A673 (cell line): ENCODE data around the gene PDGFA. TPM values are rescaled to one million over a fixed set of nuclear protein-coding genes. Genes with fewer than 3 reads are reported as not detected.

Source experiments
- BruUV-seq: library from RNA; stranded (reverse); fragments of 400-500 nt; replicated peaks from 2 replicates; lab custom pipeline; 2021; lab: Mats Ljungman, UMichigan
- CTCF ChIA-PET: fragments of 300-600 bp; sonication (Branson Sonifier 250); formaldehyde crosslinking; loops from one replicate; lab custom pipeline; 2022; ENCODE audit warnings: antibody characterized with exemption; lab: Charles Lee
- POLR2A ChIA-PET: fragments of 300-600 bp; sonication (Branson Sonifier 250); formaldehyde crosslinking; loops from one replicate; lab custom pipeline; 2022; ENCODE audit warnings: antibody characterized with exemption; ENCODE audit not compliant: low non-redundant PET; lab: Charles Lee
- DNase-seq: peaks from one replicate; pipeline ENCODE4 v3.0.0-alpha.2; 2015; ENCODE audit warnings: low spot score
- H3K27ac ChIP-seq: fragments of 200-600 bp; sonication (generic); 2 replicates; pipeline ENCODE4 v1.5.1; 2016; ENCODE audit warnings: mixed run types, low read depth, mild to moderate bottlenecking, mixed read lengths, antibody characterized with exemption, low read length; ENCODE audit not compliant: poor library complexity, severe bottlenecking
- H3K27me3 ChIP-seq: fragments of 200-600 bp; sonication (generic); replicated peaks from 2 replicates; pipeline ENCODE4 v1.6.1; 2017; ENCODE audit warnings: mixed run types, low read depth, mild to moderate bottlenecking, mixed read lengths, antibody characterized with exemption, low read length; ENCODE audit not compliant: insufficient read depth, poor library complexity
- H3K36me3 ChIP-seq: fragments of 200-600 bp; sonication (generic); 2 replicates; pipeline ENCODE4 v1.6.1; 2016; ENCODE audit warnings: mixed run types, mild to moderate bottlenecking, mixed read lengths, antibody characterized with exemption, low read length; ENCODE audit not compliant: insufficient read depth, poor library complexity, severe bottlenecking
- H3K4me1 ChIP-seq: fragments of 200-600 bp; sonication (generic); 2 replicates; pipeline ENCODE4 v1.6.1; 2017; ENCODE audit warnings: mixed run types, mild to moderate bottlenecking, mixed read lengths, antibody characterized with exemption, low read length; ENCODE audit not compliant: insufficient read depth, poor library complexity, severe bottlenecking
- H3K4me3 ChIP-seq: fragments of 200-600 bp; sonication (generic); 2 replicates; pipeline ENCODE4 v1.5.1; 2016; ENCODE audit warnings: low read depth, mixed run types, mild to moderate bottlenecking, mixed read lengths, low read length; ENCODE audit not compliant: poor library complexity, severe bottlenecking
- H3K9me3 ChIP-seq: fragments of 200-600 bp; sonication (generic); 2 replicates; pipeline ENCODE4 v1.6.1; 2016; ENCODE audit warnings: mixed run types, low read depth, mild to moderate bottlenecking, mixed read lengths, antibody characterized with exemption, low read length; ENCODE audit not compliant: poor library complexity, severe bottlenecking
- CTCF ChIP-seq: fragments of 300-800, 200-600 bp; sonication (generic); conservative IDR thresholded peaks from 2 replicates; pipeline ENCODE4 v1.5.1; 2017; ENCODE audit warnings: low read depth, mild to moderate bottlenecking, antibody characterized with exemption, low read length, moderate library complexity, mixed read lengths
- EZH2 ChIP-seq: fragments of 200-600 bp; sonication (generic); IDR thresholded peaks from 2 replicates; pipeline ENCODE4 v1.6.1; 2017; ENCODE audit warnings: borderline replicate concordance, low read depth, mild to moderate bottlenecking, mixed read lengths, antibody characterized with exemption, low read length; ENCODE audit not compliant: poor library complexity, severe bottlenecking
- intact Hi-C: fragments of 100-400 bp; cut with micrococcal nuclease; formaldehyde crosslinking; loops from one replicate; pipeline ENCODE4 v1.10.0; 2022; ENCODE audit not compliant: unreplicated experiment
- total RNA-seq: library from RNA; stranded (reverse); gene quantifications from 2 replicates; pipeline ENCODE4 v1.2.3, GENCODE V29; 2021

PDGFA gene
- total RNA-seq, 1 experiment from 2014 or later: 2.1 TPM

- intact Hi-C loops: no loop called here
- Histone ChIP-seq H3K9me3 (no peaks in the 10 kb centered on the region), H3K4me3 (no peak overlapping the region), H3K4me1 (no peaks in the 10 kb centered on the region), H3K27ac (no peak overlapping the region), H3K36me3 (no peaks in the 10 kb centered on the region), H3K27me3 (no peaks in the 10 kb centered on the region)
- no TSS peak for BruUV-seq
- no peak for TF ChIP-seq EZH2
- TF ChIP-seq CTCF: no peak
- POLR2A ChIA-PET: no interaction called here
- no peak for DNase-seq
- CTCF ChIA-PET: no interaction called here
Measured at GRCh38 chr7:560966-561630, 41.5 kb upstream of the PDGFA start.

GRCh38 chr7:559396-559705 is 39.7 kb upstream of the PDGFA start:
- BruUV-seq: no TSS peak
- no peaks in the 10 kb centered on the region for H3K36me3 ChIP-seq
- DNase-seq: no peak
- CTCF ChIA-PET: no interaction called here
- no peaks in the 10 kb centered on the region for H3K27me3 ChIP-seq
- no peak overlapping the region for H3K27ac ChIP-seq
- POLR2A ChIA-PET: no interaction called here
- H3K9me3 ChIP-seq: no peaks in the 10 kb centered on the region
- H3K4me3 ChIP-seq: no peak overlapping the region
- intact Hi-C loops: no loop called here
- no peaks in the 10 kb centered on the region for H3K4me1 ChIP-seq
- TF ChIP-seq CTCF (no peak), EZH2 (no peak)

GRCh38 chr7:557558-557881 is 37.9 kb upstream of the PDGFA start:
- CTCF ChIA-PET: no interaction called here
- Histone ChIP-seq H3K27ac (no peak overlapping the region), H3K9me3 (no peaks in the 10 kb centered on the region), H3K4me3 (no peak overlapping the region), H3K4me1 (no peaks in the 10 kb centered on the region), H3K36me3 (no peaks in the 10 kb centered on the region), H3K27me3 (no peaks in the 10 kb centered on the region)
- no TSS peak for BruUV-seq
- intact Hi-C loops: no loop called here
- POLR2A ChIA-PET: no interaction called here
- TF ChIP-seq CTCF: no peak
- TF ChIP-seq EZH2: no peak
- no peak for DNase-seq
